H9 (cell line): ENCODE measurements around the gene CCNT2. TPM values are rescaled to one million over a fixed set of nuclear protein-coding genes. Genes with fewer than 3 reads are reported as not detected.
"Not testable (repeated sequence)": the region's sequence is repeated elsewhere in the genome, so short reads cannot be mapped to it uniquely, and the experiment has no call there.

Source experiments
- DNase-seq: peaks from one replicate; pipeline ENCODE4 v3.0.0-alpha.2; 2017
- H2AFZ ChIP-seq: one replicate; pipeline ENCODE4 v1.6.1; 2013; ENCODE audit warnings: mild to moderate bottlenecking, low read length, control low read depth, moderate library complexity
- H2AK5ac ChIP-seq: 2 replicates; pipeline ENCODE4 v1.6.1; 2013; ENCODE audit warnings: low read length, control low read depth, mixed read lengths; ENCODE audit not compliant: insufficient read length
- H2BK120ac ChIP-seq: one replicate; pipeline ENCODE4 v1.6.1; 2013; ENCODE audit warnings: low read depth, mild to moderate bottlenecking, low read length, control low read depth, inconsistent platforms; ENCODE audit not compliant: poor library complexity, severe bottlenecking
- H2BK12ac ChIP-seq: 2 replicates; pipeline ENCODE4 v1.6.1; 2013; ENCODE audit warnings: low read length, control low read depth, mixed read lengths, low read depth; ENCODE audit not compliant: insufficient read length
- H2BK15ac ChIP-seq: 2 replicates; pipeline ENCODE4 v1.6.1; 2013; ENCODE audit warnings: low read depth, low read length, control low read depth
- H2BK20ac ChIP-seq: one replicate; pipeline ENCODE4 v1.6.1; 2013; ENCODE audit warnings: low read depth, mild to moderate bottlenecking, low read length, control low read depth, inconsistent platforms; ENCODE audit not compliant: poor library complexity, severe bottlenecking
- H2BK5ac ChIP-seq: 2 replicates; pipeline ENCODE4 v1.6.1; 2013; ENCODE audit warnings: low read length, control low read depth, mixed read lengths; ENCODE audit not compliant: insufficient read length
- H3K14ac ChIP-seq: 2 replicates; pipeline ENCODE4 v1.6.1; 2013; ENCODE audit warnings: low read length, control low read depth; ENCODE audit not compliant: insufficient read depth
- H3K18ac ChIP-seq: 2 replicates; pipeline ENCODE4 v1.6.1; 2013; ENCODE audit warnings: low read depth, mild to moderate bottlenecking, mixed read lengths, low read length, control low read depth; ENCODE audit not compliant: insufficient read length
- H3K23ac ChIP-seq: 2 replicates; pipeline ENCODE4 v1.6.1; 2013; ENCODE audit warnings: low read length, control low read depth, mixed read lengths, low read depth; ENCODE audit not compliant: insufficient read length
- H3K23me2 ChIP-seq: 2 replicates; pipeline ENCODE4 v1.6.1; 2013; ENCODE audit warnings: low read depth, mild to moderate bottlenecking, mixed read lengths, low read length, control low read depth; ENCODE audit not compliant: insufficient read length, poor library complexity, severe bottlenecking
- H3K27ac ChIP-seq: 2 replicates; pipeline ENCODE4 v1.5.1; 2013; ENCODE audit warnings: low read length, control low read depth, mixed read lengths, low read depth; ENCODE audit not compliant: insufficient read length
- H3K27me3 ChIP-seq: 2 replicates; pipeline ENCODE4 v1.6.1; 2013; ENCODE audit warnings: low read length, control low read depth, inconsistent platforms; ENCODE audit not compliant: insufficient read depth
- H3K4ac ChIP-seq: 2 replicates; pipeline ENCODE4 v1.6.1; 2013; ENCODE audit warnings: low read depth, mild to moderate bottlenecking, control low read depth, inconsistent platforms, low read length, moderate library complexity
- H3K4me1 ChIP-seq: 2 replicates; pipeline ENCODE4 v1.6.1; 2013; ENCODE audit warnings: low read length, control low read depth, inconsistent platforms; ENCODE audit not compliant: insufficient read depth
- H3K4me2 ChIP-seq: 2 replicates; pipeline ENCODE4 v1.6.1; 2013; ENCODE audit warnings: low read length, control low read depth, mixed read lengths; ENCODE audit not compliant: insufficient read length, insufficient read depth
- H3K56ac ChIP-seq: 2 replicates; pipeline ENCODE4 v1.6.1; 2013; ENCODE audit warnings: low read depth, mild to moderate bottlenecking, mixed read lengths, low read length, control low read depth; ENCODE audit not compliant: insufficient read length
- H3K79me1 ChIP-seq: 2 replicates; pipeline ENCODE4 v1.6.1; 2013; ENCODE audit warnings: low read depth, mild to moderate bottlenecking, moderate library complexity, low read length, control low read depth, inconsistent platforms; ENCODE audit not compliant: insufficient read depth, poor library complexity, severe bottlenecking
- H3K79me2 ChIP-seq: 2 replicates; pipeline ENCODE4 v1.6.1; 2013; ENCODE audit warnings: low read length, control low read depth, inconsistent platforms; ENCODE audit not compliant: insufficient read depth
- H3K9ac ChIP-seq: 2 replicates; pipeline ENCODE4 v1.6.1; 2013; ENCODE audit warnings: low read length, control low read depth, mixed read lengths; ENCODE audit not compliant: insufficient read length; ENCODE audit errors: extremely low read depth
- H3K9me3 ChIP-seq: one replicate; pipeline ENCODE4 v1.6.1; 2013; ENCODE audit warnings: low read depth, low read length, inconsistent platforms; ENCODE audit not compliant: control insufficient read depth
- H3T11ph ChIP-seq: one replicate; pipeline ENCODE4 v1.6.1; 2013; ENCODE audit warnings: mild to moderate bottlenecking, low read length, control low read depth, inconsistent platforms
- H4K20me1 ChIP-seq: one replicate; pipeline ENCODE4 v1.6.1; 2013; ENCODE audit not compliant: control insufficient read depth, insufficient read length, insufficient read depth
- H4K5ac ChIP-seq: 2 replicates; pipeline ENCODE4 v1.6.1; 2013; ENCODE audit warnings: low read depth, mild to moderate bottlenecking, mixed read lengths, low read length, control low read depth; ENCODE audit not compliant: insufficient read length
- H4K8ac ChIP-seq: replicated peaks from 2 replicates; pipeline ENCODE4 v1.6.1; 2013; ENCODE audit warnings: low read length, control low read depth, mixed read lengths, low read depth; ENCODE audit not compliant: insufficient read length
- H4K91ac ChIP-seq: 2 replicates; pipeline ENCODE4 v1.6.1; 2013; ENCODE audit warnings: low read depth, mild to moderate bottlenecking, moderate library complexity, mixed read lengths, low read length, control low read depth; ENCODE audit not compliant: insufficient read length
- H3K27ac Mint-ChIP-seq, 3 experiments: 2 replicates in 2 of 3; 3 replicates in 1 of 3; pipeline ENCODE4 v1.8.0; 2020 to 2021; ENCODE audit warnings: mixed read lengths in 3 of 3, mild to moderate bottlenecking in 1 of 3, moderate library complexity in 1 of 3
- H3K27me3 Mint-ChIP-seq: 2 replicates; pipeline ENCODE4 v1.8.0; 2021; ENCODE audit warnings: low read depth, mild to moderate bottlenecking, moderate library complexity, mixed read lengths
- H3K36me3 Mint-ChIP-seq, 3 experiments: 2 replicates in 2 of 3; 3 replicates in 1 of 3; pipeline ENCODE4 v1.8.0; 2020 to 2021; ENCODE audit warnings: low read depth in 3 of 3, mixed read lengths in 3 of 3; ENCODE audit not compliant: insufficient read depth in 1 of 3
- H3K4me1 Mint-ChIP-seq, 2 experiments: 2 replicates each; pipeline ENCODE4 v1.8.0; 2020; ENCODE audit warnings: mixed read lengths in 2 of 2
- H3K4me3 Mint-ChIP-seq, 2 experiments: 2 replicates in 1 of 2; 3 replicates in 1 of 2; pipeline ENCODE4 v1.8.0; 2020 to 2021; ENCODE audit warnings: mild to moderate bottlenecking in 2 of 2, mixed read lengths in 2 of 2, moderate library complexity in 1 of 2
- H3K9me3 Mint-ChIP-seq, 2 experiments: 2 replicates in 1 of 2; 3 replicates in 1 of 2; pipeline ENCODE4 v1.8.0; 2020; ENCODE audit warnings: mild to moderate bottlenecking in 2 of 2, mixed read lengths in 2 of 2, moderate library complexity in 1 of 2
- WGBS: extraction: QIAGEN DNeasy Blood & Tissue Kit; methylation state at CpG from one replicate; pipeline ENCODE4 v1.1.7; 2013; ENCODE audit warnings: missing lambda C conversion rate, low lambda C conversion rate, mixed read lengths; ENCODE audit not compliant: insufficient read length; ENCODE audit errors: extremely low coverage; 5-methylcytosine and 5-hydroxymethylcytosine counted together
- total RNA-seq: library from RNA; stranded (reverse); gene quantifications from 2 replicates; pipeline ENCODE4 v1.2.1, GENCODE V29; 2021
- TF ChIP-seq, protein P1 (sequence below): fragments of 200-600 bp; sonication (generic); conservative IDR thresholded peaks from 3 replicates; pipeline ENCODE4 v1.8.0; 2021; ENCODE audit warnings: antibody characterized with exemption, mild to moderate bottlenecking

The CCNT2 gene
- total RNA-seq, 1 experiment from 2014 or later: 42.0 TPM

DNA sequence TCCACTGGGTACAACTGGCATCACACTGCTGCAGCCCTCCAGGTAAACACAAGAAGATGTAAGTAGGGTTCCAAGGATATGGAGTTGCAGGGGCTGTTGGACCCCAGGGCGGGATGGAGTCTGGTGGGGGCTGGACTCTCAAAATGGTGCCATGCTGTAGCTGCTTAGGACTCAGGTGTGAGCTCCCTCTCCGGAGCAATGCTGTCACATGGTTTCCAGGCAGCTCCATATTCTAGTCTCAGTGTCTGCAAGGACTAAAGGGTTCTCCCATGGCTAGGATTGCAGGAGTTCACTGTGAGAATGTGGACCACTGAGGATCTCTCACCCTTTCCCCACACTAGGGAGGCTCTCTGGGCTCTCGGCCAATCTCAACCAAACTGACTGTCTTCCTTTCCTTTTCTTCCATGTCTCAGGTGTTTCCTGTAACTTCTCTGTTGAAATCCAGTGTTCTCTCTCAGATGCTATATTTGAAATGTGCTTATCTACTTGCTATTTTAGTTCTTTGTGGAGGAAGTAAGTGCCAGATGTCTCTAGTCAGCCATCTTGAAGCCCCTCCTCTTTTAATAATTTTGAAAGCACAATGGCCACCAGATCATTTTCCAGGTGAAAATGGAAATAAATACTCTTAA is 57.6 kb downstream of the CCNT2 start:
- no CpG with 5 or more reads among the region's 3 CpGs for WGBS
- Histone ChIP-seq H4K5ac (no peak overlapping the region), H2BK5ac (no peak overlapping the region), H3K4me1 (no peaks in the 10 kb centered on the region), H4K8ac (no peak overlapping the region), H3K79me2 (no peaks in the 10 kb centered on the region), H2BK12ac (no peak overlapping the region), H3K56ac (no peak overlapping the region), H3K79me1 (no peaks in the 10 kb centered on the region), H3T11ph (no peak overlapping the region), H3K9ac (no peak overlapping the region), H2BK120ac (no peak overlapping the region), H2BK20ac (no peak overlapping the region), H4K20me1 (no peaks in the 10 kb centered on the region), H3K4ac (no peak overlapping the region), H2BK15ac (no peak overlapping the region), H3K9me3 (no peaks in the 10 kb centered on the region), H3K27ac (no peak overlapping the region), H3K18ac (no peak overlapping the region), H3K27me3 (no peaks in the 10 kb centered on the region), H3K14ac (no peak overlapping the region), H3K23me2 (no peaks in the 10 kb centered on the region), H3K23ac (no peak overlapping the region), H2AFZ (no peak overlapping the region), H3K4me2 (no peak overlapping the region), H4K91ac (no peak overlapping the region), H2AK5ac (no peak overlapping the region)
- no peak overlapping the region for H3K27ac Mint-ChIP-seq
- no peak for DNase-seq
- peaks cover 0 to 5% (median 2%) of the 10 kb centered on the region in 3 experiments; a peak in 2 of 7 replicates for H3K36me3 Mint-ChIP-seq
- H3K27me3 Mint-ChIP-seq: peaks cover 1% of the 10 kb centered on the region; the same call in 1 of the 2 replicates
- H3K9me3 Mint-ChIP-seq: peaks cover 15 to 25% of the 10 kb centered on the region in 2 experiments
- H3K4me3 Mint-ChIP-seq: no peak overlapping the region
- no peaks in the 10 kb centered on the region for H3K4me1 Mint-ChIP-seq
- TF ChIP-seq, protein P1, sequence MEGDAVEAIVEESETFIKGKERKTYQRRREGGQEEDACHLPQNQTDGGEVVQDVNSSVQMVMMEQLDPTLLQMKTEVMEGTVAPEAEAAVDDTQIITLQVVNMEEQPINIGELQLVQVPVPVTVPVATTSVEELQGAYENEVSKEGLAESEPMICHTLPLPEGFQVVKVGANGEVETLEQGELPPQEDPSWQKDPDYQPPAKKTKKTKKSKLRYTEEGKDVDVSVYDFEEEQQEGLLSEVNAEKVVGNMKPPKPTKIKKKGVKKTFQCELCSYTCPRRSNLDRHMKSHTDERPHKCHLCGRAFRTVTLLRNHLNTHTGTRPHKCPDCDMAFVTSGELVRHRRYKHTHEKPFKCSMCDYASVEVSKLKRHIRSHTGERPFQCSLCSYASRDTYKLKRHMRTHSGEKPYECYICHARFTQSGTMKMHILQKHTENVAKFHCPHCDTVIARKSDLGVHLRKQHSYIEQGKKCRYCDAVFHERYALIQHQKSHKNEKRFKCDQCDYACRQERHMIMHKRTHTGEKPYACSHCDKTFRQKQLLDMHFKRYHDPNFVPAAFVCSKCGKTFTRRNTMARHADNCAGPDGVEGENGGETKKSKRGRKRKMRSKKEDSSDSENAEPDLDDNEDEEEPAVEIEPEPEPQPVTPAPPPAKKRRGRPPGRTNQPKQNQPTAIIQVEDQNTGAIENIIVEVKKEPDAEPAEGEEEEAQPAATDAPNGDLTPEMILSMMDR: no peak

DNA sequence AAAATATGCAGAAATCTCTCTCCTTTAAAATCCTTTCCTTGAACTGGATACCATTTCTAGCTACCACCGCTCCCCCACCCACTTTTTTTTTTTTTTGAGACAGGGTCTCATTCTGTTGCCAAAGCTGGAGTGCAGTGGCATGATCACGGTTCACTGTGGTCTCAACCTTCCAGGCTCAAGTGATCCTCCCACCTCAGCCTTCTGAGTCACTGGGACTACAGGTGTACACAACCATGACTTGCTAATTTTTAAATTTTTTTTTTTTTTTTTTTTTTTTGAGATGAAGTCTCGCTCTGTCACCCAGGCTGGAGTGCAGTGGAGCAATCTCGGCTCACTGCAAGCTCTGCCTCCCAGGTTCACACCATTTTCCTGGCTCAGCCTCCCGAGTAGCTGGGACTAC is 58.5 kb downstream of the CCNT2 start:
- not testable (repeated sequence) for H2BK5ac ChIP-seq, H3K79me1 ChIP-seq
- no CpG with 5 or more reads among the region's 5 CpGs for WGBS

More for the DNA sequence above, 58.5 kb downstream of the CCNT2 start:
- H3K27ac Mint-ChIP-seq, H3K14ac ChIP-seq, H3K9ac ChIP-seq, H3K9me3 ChIP-seq, H3K27ac ChIP-seq, H2AFZ ChIP-seq, H3K4me3 Mint-ChIP-seq, H2BK20ac ChIP-seq, H3K36me3 Mint-ChIP-seq, H3K4me1 Mint-ChIP-seq, H2AK5ac ChIP-seq, H4K5ac ChIP-seq, H3K4ac ChIP-seq, H3K27me3 Mint-ChIP-seq, H3K56ac ChIP-seq, H3K27me3 ChIP-seq, H3K4me1 ChIP-seq, H4K8ac ChIP-seq, H3T11ph ChIP-seq, H3K23me2 ChIP-seq, H2BK12ac ChIP-seq, H3K23ac ChIP-seq, H3K79me2 ChIP-seq, H2BK15ac ChIP-seq, H4K20me1 ChIP-seq, H2BK120ac ChIP-seq, H4K91ac ChIP-seq, DNase-seq, H3K18ac ChIP-seq, H3K4me2 ChIP-seq: not testable (repeated sequence)
- peaks cover 7 to 18% of the 10 kb centered on the region in 2 experiments; a peak in 4 of 5 replicates for H3K9me3 Mint-ChIP-seq
